Head of caudate nucleus (tissue), 42 donors: ENCODE results near the gene RABGAP1L.

Experiments
- DNase-seq, 42 donors: peaks; one replicate each; pipeline versions ENCODE4 v3.0.0 to v3.0.0-alpha.2; 2020 to 2021; ENCODE audit warnings: mixed read lengths in 7 of 42
- intact Hi-C: fragments of 100-400 bp; cut with DNase I; formaldehyde crosslinking; loops from one replicate; pipeline ENCODE4 v1.15.0; 2022

The RABGAP1L gene

DNA sequence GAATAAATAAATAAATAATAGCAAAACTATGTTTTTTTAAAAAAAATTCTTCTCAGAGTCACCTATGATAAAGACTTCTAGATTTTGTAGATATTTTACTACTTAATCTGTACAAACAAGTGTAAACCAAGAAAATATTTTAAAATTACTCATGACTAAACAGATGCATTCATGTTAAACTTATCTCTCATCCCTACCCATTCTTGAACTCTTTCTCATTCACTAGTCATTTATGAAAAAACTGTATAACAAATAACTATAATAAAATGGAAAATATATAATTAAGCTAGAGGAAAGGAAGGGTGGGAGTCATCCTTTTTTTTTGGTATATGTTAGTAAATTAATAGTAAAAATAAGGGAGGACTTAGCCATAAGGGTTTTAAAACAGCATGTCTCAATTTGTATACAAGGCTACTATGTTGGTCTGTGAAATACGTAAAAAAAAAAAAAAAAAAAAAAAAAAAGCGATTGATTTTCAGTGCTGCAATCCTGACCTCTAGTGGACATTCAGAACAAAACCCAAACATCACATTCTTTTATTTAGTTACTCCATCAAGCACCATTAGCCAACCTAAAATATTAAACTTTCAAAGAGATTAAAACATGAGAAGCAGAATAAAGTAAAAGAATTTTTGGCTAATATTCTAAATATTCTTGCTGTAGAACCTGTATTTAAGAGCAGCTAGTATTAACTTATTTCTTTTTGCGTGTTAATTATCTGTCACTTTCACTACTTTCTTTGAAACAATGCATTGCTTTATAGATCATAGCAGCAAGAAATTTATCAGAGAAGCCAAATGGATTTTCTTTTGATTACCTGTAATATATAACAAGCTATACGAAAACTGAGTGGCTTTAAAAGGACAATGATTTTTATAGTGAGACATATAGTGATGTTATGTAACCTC lies 584.6 kb downstream of the RABGAP1L start:
- DNase-seq: no peak
- intact Hi-C loops: loop anchor here (5.0 kb wide), 1 partner anchor 482 kb away; no protein-coding TSS in a partner anchor

- intact Hi-C loops: loop anchor here (5.0 kb wide), 1 partner anchor 483 kb away; no protein-coding TSS in a partner anchor
- no peak for DNase-seq
Observed at GRCh38 chr1:174744886-174745285, 585.6 kb downstream of the RABGAP1L start.

- intact Hi-C loops: no loop called here
- peak in 24 of 42 donors; percentile 12 to 78 (median 42) for DNase-seq
Observed at GRCh38 chr1:174746024-174746808, 586.9 kb downstream of the RABGAP1L start.

- intact Hi-C loops: no loop called here
- no peak for DNase-seq
Observed at GRCh38 chr1:174747613-174748012, 588.3 kb downstream of the RABGAP1L start.

DNA sequence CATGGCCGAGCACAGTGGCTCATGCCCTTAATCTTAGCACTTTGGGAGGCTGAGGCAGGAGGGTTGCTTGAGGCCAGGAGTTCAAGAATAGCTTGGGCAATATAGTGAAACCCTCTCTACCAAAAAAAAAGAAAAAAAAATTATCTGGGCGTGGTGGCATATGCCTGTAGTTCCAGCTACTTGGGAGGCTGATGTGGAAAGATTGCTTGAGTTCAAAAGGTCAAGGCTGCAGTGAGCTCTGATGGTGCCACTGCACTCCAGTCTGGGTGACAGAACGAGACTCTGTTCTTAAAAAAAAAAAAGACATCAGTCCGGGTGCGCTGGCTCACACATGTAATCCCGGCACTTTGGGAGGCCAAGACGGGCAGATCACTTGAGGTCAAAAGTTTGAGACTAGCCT lies 589.3 kb downstream of the RABGAP1L start:
- intact Hi-C loops: no loop called here
- no peak for DNase-seq

DNA sequence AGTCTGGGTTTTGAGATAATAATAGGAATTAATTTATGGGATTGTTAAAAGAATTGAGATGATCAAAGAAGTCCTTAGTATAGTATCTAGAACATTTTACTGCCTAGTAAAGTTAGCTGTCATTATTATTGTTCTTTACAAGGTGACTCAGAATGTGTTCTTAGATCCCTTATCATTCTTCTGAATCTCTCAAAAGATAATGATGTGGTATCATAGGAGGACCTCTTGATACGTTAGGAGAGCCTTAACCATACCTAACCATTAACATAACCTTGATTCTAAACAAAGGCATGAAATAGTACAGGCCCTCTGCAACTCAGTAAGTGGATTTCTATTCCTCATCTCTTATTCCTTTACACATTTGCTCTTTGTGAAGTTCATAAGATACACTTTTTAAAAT lies 593.8 kb downstream of the RABGAP1L start:
- intact Hi-C loops: no loop called here
- no peak for DNase-seq

DNA sequence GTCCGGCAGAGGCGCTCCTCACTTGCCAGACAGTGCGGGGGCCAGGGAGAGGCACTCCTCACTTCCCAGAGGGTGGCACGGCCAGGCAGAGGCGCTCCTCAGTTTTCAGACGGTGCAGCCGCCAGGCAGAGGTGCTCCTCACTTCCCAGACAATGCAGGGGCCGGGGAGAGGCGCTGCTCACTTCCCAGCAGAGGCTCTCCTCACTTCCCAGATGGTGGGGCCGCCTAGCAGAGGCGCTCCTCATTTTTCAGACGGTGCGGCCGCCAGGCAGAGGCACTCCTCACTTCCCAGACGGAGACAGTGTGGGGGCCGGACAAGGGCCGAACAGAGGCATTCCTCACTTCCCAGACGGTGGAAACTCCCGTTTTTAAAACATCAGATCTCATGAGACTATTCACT lies 602.0 kb downstream of the RABGAP1L start:
- intact Hi-C loops: no loop called here

DNA sequence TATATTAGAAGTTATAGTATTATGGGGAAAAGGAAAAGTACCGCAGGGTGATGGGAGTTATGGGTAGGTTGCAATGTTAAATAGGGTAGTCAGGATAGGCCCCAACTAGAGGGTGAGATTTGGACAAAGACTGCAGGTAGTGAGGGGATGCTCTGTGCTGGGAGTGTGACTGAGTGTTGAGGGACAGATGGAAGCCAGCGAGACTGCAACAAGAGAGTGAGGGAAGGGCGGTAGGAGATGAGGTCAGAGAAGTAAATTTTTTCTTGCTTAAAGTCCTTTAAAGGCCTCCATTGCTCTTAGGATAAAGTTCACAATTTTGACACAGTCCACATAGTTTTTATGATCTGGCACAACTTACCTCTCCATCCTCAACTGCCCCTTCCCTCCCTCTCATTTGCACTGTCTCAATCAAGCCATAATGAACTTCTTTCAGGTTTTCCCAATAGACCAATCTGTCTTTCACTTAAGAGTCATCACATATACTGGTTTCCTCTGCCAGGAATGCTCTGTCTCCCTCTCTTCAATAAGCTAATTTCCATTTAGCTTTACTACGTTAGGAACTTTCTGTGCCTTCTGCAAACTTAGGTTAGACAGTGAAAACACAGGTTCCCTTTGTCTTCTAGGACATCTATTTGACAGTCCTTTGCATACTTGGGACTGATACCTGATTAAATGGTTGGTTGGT lies 602.7 kb downstream of the RABGAP1L start:
- intact Hi-C loops: no loop called here
- DNase-seq: no peak

More for the DNA sequence above, 602.0 kb downstream of the RABGAP1L start:
- no peak for DNase-seq

DNA sequence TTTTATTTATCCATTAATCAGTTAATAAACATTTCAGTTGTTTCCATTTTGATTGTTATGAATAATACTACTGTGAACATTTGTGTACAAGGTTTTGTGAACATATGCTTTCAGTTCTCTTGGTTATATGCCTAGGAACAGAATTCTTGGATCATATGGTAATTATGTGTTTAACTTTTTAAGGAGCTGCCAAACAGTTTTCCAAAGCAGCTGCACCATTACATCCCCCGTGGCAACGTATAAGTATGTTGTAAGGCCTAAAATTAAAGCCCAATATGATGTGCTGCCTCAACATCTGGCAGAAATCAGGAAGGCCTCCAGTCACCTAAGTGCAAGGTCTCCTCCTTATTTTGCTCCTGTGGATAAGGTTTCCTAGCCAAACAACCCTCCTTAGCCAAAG lies 604.9 kb downstream of the RABGAP1L start:
- intact Hi-C loops: no loop called here

GRCh38 chr1:174766727-174767126 lies 607.4 kb downstream of the RABGAP1L start:
- no peak for DNase-seq
- intact Hi-C loops: no loop called here

More for the DNA sequence above, 604.9 kb downstream of the RABGAP1L start:
- no peak for DNase-seq

DNA sequence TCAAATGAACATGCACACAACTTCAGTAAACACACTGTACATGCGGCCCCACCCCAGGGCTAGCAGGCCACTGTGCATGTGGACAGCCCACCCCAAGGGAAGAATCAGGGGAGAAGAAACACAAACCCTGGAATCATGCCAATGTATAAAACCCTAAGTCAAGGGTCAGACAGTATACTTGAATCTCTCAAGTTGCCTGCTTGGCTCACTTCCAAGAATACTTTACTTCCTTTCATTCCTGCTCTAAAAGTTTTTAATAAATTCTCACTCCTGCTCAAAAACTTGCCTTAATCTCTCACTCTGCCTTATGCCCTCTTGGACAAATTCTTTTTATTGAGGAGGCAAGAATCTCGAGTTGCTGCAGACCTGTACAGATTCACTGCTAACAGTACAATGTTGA lies 609.2 kb downstream of the RABGAP1L start:
- intact Hi-C loops: no loop called here
- DNase-seq: no peak

GRCh38 chr1:174768949-174769348 lies 609.6 kb downstream of the RABGAP1L start:
- intact Hi-C loops: no loop called here

GRCh38 chr1:174769961-174770549 lies 610.7 kb downstream of the RABGAP1L start:
- intact Hi-C loops: loop anchor here (5.0 kb wide), 1 partner anchor 212 kb away; no protein-coding TSS in a partner anchor
- DNase-seq: peak in 8 of 42 donors; percentile 9 to 65 (median 32)

More at GRCh38 chr1:174768949-174769348, 609.6 kb downstream of the RABGAP1L start:
- no peak for DNase-seq

- DNase-seq: no peak
- intact Hi-C loops: no loop called here
Observed at GRCh38 chr1:174775621-174776020, 616.3 kb downstream of the RABGAP1L start.

GRCh38 chr1:174777262-174777661 lies 617.9 kb downstream of the RABGAP1L start:
- intact Hi-C loops: no loop called here
- DNase-seq: no peak

DNA sequence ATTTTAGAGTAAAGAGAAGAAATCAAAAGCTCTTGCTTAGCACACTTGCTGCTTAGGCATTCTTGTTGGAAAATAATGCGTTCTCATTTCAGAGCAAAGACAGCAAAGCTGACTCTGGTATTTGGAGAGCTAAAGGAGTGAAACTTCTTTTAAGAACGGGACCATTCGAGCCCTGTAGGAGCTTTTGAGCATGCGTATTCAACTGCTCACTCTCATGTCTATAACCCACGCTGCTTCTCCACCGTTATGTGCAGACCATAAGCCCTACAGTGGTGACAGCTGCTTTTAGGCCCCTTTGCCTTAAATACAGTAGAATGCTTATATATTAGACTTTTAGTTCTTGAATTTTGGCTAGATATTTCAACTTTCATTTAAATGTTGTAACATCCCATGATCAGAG lies 626.2 kb downstream of the RABGAP1L start:
- DNase-seq: no peak
- intact Hi-C loops: no loop called here

GRCh38 chr1:174786358-174786757 lies 627.0 kb downstream of the RABGAP1L start:
- DNase-seq: no peak
- intact Hi-C loops: no loop called here

- intact Hi-C loops: no loop called here
Observed at GRCh38 chr1:174786760-174787159, 627.4 kb downstream of the RABGAP1L start.

DNA sequence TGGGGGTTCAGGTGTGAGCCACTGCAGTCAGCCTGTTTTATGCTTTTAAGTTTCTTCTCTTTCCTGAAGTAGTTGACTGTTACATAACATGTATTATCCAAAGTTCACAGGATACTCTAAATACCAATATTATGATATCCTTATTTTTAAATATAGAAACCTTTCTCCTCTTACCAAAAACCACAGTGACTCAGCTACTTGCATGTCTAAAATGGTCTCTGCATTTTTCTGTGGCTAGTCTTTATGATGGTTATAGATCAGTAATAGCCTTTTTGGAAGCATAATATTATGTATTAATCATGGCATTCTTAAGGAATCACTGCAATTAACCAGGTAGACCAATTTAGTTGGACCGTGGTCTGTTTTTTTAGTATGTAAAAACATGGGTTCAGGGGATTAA lies 629.7 kb downstream of the RABGAP1L start:
- DNase-seq: no peak
- intact Hi-C loops: no loop called here

More at GRCh38 chr1:174786760-174787159, 627.4 kb downstream of the RABGAP1L start:
- DNase-seq: no peak
